B cell (primary cell): Measurements from ENCODE around the gene UBE2O.

Experiments used
- CTCF ChIP-seq: fragments of 200-600 bp; IDR thresholded peaks from one replicate; pipeline ENCODE4 v1.8.0; 2022; ENCODE audit warnings: antibody characterized with exemption, mild to moderate bottlenecking
- EZH2 ChIP-seq: IDR thresholded peaks from 2 replicates; pipeline ENCODE4 v1.6.1; 2012; ENCODE audit warnings: borderline replicate concordance, low read depth, mild to moderate bottlenecking, moderate library complexity, low read length; ENCODE audit not compliant: insufficient read depth, poor library complexity, severe bottlenecking

DNA sequence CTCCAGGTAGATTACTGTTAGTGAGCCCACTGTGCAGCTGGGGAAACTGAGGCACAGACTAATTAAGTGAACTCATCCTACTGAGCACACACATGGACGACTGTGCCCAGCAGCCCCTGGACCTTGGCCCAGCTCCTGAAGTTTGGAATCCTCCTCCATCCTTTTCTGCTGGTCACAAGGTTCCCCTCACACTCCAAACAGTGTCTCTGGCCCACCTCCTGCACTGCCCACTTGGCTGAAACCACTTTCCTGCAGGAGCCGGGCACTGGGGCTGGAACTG is 44.7 kb upstream of the UBE2O start:
- no peak for TF ChIP-seq CTCF
- no peak for TF ChIP-seq EZH2
